Glomerular endothelial cell (primary cell): ENCODE data around the gene CYTH2. TPM values are rescaled to one million over a fixed set of nuclear protein-coding genes. Genes with fewer than 3 reads are reported as not detected.

Experiments
- DNase-seq: peaks from one replicate; pipeline ENCODE4 v3.0.0-alpha.2; 2011; ENCODE audit warnings: low read depth, low spot score; ENCODE audit errors: extremely low read depth
- total RNA-seq: library from RNA; depleted of rRNA; stranded (reverse); fragments of >200 nt; gene quantifications from 2 replicates; pipeline ENCODE4 v1.2.3, GENCODE V29; 2015

CYTH2 gene
- total RNA-seq, 1 donor from 2014 or later = 91.0 TPM

DNA sequence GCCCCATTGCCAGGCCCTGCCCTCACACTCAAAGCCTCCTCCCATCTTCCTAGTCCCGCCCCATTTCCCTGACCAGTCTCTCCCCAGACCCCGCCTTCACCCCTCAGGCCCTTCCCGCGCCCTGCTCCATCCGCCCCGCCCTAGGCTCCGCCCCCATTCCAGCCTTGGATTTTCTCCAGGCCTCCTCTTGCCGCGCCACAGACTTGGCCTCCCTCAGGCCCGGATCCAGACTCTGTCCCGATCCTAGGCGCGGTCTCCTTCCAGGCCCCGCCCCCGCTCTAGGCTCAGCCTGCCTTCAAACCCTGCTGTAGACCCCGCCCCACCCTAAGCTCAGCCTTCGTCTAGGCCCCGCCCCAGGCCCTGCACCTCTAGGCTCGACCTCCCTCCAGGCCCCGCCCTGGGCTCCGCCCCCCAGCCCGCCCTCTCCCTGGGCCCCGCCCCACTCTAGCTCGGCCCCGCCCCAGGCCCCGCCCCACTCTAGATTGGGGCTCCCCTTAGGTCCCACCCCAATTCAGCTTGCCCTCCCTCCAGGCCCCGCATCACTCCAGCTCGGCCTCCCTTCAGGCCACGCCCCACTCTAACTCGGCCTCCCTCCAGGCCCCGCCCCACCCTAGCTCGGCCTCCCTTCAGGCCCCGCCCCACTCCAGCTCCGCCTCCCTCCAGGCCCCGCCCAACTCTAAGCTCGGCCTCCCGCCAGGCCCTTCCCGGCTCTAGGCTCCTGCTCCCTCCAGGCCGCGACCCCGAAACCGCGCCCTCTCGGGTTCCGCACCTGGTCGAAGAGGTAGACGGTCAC is 24.0 kb downstream of the CYTH2 start:
- DNase-seq = peak; percentile 80

- no peak for DNase-seq
Observed at GRCh38 chr19:48493718-48494401, 24.7 kb downstream of the CYTH2 start.

DNA sequence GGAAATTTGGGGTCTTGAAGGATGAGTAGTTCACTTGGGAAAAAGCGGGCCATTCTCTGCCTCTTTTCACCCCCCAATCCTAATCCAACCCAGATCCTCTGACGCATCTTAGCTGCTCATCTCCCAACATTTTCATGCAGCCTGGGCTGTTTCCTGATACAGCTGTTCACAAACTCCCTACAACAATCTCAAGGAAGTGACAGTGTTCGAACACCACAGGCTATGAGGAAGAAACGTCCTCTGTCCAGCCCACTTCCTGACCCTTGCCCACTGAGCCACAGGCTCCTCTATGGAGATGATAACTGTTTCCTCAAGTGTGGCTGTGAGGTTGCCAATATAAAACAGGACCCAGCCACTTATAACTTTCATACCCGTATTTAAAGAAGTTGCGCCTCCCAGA is 26.2 kb downstream of the CYTH2 start:
- no peak for DNase-seq

DNA sequence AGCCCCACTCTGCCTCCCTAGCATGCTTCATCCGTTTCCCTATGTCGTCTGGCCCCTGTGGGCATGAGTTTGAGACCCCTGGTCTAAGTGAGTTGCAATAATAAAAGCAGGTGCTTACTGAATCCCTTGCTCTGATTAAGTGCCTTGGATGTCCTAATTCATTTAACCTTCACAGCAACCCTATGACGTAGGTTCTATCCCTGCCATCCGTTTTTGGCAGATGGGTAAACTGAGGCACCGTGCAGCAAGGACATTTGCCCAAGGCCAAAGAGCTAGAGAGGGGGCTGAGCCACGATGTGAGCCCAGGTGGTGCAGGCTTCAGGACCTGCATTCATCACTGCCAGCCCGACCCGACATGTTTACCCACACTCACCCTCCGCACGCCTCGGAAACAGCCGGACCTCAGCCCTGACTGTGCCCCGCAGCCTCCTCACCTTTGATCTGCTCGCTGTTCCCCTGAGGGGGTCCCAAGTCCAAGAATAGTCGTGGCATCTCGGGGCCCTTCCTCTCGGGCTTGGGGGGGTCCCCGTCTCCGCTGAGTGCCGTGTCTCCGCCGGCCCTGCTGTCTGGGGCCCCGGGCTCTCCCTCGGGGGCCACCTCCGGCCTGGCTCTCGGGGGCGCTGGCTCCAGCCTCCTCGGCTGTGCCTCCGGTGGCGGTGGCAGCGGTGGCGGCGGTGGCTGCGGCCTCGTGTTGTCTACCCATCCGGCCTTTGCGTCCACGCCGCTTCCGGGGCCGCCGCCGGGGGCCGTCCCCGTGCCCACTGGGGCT is 28.0 kb downstream of the CYTH2 start:
- no peak for DNase-seq

- DNase-seq = no peak
Observed at GRCh38 chr19:48497728-48498594, 28.8 kb downstream of the CYTH2 start.

DNA sequence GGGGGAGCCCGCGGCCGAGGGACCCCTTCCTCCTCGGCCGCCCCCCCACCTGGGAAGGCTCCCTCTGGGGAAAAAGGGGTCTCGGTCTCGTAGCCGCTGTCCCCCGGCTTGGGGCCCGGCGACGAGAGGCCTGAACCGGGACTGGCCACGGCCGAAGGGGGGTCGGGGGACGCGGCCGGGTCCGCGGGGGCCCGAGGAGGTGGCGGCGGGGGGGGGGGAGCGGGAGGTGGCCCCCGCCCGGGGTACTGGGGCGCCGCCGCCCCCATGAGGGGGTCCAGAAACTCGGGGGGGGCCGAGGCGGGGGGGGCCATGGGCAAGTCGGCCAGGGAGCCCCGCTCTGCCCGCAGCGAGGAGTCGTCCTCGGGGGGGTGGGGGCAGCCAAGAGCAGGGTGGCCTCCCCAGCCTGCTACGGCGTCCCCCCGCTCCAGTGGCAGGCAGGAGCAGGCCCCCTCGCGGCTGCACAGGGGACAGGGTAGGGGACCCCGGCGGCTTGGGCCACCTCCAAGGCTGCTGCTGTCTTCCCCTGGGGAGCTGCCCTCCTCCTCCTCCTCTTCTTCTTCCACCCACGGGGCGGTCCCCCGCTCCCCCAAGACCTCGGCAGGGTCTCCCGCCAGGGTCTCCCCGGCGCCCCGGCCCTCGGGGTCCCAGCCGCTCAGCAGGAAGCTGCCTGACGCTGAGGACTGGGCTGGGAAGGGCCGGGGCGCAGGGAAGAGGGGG is 29.6 kb downstream of the CYTH2 start:
- no peak for DNase-seq

- no peak for DNase-seq
Observed at GRCh38 chr19:48499316-48500090, 30.3 kb downstream of the CYTH2 start.

- no peak for DNase-seq
Observed at GRCh38 chr19:48500830-48501493, 31.8 kb downstream of the CYTH2 start.

DNA sequence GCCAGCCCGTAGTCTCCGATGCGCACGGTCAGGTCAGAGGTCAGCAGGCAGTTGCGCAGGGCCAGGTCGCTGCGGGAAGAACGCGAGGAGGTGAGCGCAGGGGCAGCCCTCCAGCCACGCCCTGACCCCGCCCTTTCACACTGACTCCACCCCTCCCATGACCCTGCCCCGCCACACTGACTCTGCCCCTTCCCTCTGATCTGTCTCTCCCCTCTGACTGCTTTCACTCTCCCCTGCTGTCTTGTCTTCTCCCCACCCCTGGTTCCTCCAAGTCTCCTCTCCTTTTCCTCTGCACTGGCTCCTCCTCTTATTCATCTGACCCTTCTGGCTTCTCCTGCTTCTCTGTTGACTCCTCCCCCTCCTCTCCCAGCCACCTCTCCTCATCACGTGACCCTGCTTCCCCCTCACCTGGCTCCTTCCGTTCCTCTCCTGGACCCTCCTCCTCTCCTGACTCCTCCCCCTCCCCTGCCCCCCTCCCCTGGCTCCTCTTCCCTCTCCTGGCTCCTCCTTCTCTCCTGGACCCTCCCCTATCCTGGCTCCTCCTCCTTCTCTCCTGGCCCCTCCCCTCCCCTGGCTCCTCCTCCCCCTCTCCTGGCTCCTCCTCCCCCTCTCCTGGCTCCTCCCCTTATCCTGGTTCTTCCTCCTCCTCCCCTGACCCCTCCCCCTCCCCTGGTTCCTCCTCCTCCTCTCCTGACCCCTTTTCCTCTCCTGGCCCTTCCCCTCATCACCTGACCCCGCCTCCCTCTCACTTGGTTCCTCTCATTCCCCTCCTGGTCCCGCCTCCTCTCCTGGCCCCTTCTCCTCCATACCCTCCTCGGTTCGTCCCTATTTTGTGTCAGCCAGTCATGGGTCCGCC is 32.6 kb downstream of the CYTH2 start:
- no peak for DNase-seq

DNA sequence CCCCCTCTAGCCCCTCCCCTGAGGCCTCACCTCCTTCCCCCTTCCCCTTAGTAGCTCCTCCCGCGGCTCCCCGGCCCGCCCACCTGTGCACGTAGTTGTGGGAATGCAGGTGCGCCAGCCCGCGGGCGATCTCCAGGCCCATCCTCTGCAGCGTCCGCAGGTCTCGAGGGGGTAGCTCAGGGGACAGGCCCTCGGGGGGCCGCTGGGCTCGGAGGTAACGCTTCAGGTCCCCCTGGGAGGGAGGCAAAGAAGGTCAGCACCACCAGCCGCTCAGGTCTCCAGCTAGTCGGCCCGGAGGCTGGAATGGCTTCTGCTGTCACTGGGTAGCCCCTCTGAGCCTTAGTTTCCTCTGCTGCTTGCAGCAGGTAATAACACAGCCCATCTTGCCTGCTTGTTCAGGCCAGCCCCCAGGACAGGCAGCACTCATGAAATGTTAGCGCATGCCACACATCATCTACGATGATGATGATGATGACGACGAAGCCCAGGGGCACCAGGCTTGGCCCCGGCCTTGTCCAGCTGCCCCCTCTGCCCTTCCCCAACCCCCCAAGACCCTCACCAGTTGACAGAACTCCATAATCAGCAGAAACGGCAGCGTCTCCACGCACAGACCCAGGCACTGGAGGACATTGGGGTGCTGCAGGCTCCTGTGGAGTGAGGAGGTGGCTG is 33.3 kb downstream of the CYTH2 start:
- DNase-seq = no peak

DNA sequence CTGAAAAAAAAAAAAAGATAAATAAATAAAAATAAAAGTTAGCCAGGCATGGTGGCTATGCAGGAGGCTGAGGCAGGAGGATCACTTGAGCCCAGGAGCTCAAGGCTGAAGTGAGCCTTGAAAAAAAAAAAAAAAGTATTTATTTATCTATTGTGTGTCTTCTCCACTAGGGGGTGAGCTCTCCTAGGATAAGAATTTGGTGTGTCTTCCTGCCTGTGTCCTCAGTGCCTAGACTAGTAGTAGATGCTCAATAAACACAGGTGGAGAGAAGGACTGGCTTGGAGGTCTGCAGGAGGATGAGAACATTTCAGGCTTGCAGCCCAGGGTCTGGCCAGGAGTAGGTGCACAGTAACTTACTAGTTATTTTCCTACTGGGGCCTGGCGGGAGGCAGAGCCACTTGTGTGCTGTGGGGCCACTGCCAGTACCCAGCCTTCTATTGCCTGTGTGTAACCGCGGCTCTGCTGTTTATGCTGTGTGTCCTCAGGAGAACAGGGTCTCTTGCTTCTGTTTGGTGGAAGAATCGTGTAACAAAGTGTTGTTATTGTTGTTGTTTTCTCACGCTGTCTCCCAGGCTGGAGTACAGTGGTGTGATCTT is 37.1 kb downstream of the CYTH2 start:
- DNase-seq = no peak

DNA sequence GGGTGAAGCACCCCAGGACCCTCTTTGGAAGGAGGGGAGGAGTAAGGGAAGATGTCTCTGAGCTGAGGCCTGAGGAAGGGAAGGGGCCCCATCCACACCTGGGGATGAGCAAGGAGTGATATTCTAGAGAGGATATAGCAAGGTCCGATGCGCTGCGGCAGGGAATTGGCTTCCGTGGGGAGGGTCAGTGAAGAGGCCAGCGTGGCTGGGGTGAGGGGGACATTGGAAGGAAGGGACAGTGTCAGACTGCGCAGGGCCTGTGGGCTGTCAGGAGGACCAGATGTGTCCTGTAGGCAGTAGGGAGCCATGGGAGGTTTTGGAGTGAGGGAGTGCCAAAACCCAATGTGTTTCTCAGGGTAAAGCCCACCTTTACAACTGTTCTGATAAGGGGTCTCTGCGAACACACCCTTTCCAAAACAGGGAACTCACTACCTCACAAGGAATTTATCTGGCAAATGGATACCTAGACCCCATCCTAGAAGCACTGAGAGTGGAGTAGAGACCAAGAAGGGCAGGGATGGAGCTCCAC is 38.8 kb downstream of the CYTH2 start:
- no peak for DNase-seq

DNA sequence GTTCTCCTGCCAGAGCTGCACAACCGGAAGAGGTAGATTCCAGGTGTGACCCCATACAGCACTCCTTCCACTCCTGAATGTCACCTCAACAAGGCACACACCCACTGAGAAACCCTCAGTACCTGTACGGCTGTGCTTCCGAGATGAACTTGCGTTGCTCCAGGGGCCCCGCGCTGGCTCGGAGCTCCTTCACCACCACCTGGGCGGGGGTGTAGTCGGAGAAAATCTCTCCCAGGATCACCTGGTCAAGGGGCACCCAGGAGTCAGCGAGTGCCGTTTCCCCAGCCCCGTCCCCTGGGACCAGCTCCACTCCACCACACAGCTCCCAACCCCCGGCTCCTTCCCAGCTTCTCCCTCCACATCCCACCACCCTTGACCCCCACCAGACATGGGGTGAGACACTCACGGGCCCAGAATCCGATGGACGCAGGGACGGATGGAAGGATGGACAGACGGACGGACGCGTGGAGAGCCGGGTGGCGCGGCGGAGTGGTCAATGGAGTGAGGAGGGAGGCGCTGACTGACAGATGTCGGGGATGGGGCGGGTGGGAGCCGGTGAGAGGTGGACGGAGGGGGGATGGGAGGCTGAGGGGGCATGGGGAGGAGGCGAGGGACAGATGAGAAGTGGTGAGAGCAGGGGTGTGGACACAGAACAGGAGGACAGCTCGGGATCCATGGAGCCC is 39.7 kb downstream of the CYTH2 start:
- DNase-seq = no peak

- DNase-seq = no peak
Observed at GRCh38 chr19:48509467-48510194, 40.5 kb downstream of the CYTH2 start.
